Superior temporal gyrus (tissue), 1 donor: ENCODE data around the gene TRHDE.

Experiments used
- DNase-seq: peaks from one replicate; pipeline ENCODE4 v3.0.0-alpha.2; 2016; ENCODE audit errors: extremely low spot score

The TRHDE gene

DNA sequence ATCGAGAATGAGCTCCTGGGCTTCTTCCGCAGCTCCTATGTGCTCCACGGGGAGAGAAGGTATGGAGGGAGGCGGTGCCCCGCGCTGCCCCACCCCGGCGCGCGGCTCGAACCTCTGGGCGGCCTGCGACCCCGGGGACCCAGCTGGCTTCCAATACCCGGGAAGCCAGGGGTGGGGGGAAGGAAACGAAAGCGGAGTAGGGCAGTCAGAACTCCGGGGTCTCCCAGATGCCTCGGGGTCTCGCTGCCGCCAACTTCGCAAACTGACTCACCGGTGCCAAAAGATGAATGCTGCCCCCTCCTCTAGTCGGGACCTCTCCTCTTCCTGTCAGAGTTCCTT, 1.3 kb downstream of the TRHDE start:
- DNase-seq = no peak

DNA sequence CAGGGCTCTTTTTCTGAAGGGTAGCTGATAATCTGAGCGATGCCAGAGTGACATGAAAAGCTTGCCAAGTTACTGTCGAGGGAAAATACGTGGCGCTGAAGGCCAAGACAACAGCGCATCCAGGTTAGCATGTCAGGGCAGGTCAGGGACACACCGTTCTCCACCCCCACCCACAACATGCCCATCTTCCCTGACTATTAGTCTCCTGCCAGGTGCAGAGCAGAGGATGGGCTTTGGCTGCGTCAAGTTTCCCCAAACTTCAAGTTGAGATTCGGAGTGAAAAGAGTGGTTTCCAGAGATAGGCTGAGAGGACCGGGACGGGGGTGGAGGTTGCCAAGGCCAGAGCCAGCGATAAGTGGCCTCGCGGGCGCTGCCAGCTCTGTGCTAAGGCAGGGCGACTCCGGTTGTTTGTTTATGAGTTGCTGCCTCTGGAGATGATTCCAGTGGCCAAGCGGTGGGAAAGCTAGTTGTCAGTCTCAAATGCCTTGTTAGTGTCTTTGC, 1.7 kb downstream of the TRHDE start:
- DNase-seq = no peak

DNA sequence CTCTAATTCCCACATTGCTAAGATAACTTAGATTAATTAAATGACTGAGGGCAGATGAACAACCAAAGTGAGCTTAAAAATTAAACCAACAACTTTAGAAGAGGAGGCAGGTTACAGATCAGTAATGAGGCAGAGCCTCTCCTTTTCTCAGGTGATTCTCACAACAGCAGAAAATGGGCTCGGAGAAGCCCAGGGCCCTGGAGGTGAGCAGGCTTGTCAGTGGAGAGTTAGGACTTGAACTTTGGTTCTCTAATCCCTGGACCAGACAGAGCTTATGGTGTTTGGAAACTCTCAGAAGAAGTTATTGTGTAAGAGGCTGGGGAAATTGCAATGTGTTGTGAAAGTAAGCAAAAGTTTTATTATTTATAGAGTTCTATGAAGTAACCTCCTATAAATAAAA, 2.8 kb downstream of the TRHDE start:
- no peak for DNase-seq

DNA sequence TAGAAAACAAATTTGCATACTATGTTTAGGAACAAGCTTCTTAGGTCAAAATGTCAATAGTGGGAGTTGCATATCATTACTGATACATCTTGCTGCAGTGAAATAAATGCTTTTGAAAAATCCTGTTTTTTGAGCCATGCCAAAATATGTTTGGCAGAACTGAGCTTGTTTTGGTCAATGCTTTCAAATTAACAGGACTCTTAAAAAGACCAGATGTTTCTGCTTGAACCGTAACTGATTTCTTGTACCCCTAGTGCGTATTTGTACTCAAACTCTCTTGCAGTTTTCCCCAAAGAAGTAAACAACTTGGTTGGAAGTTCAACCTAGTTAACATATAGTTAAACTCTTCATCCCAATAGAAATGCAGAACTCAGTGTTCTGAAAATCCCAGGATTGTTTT, 3.4 kb downstream of the TRHDE start:
- DNase-seq = no peak

DNA sequence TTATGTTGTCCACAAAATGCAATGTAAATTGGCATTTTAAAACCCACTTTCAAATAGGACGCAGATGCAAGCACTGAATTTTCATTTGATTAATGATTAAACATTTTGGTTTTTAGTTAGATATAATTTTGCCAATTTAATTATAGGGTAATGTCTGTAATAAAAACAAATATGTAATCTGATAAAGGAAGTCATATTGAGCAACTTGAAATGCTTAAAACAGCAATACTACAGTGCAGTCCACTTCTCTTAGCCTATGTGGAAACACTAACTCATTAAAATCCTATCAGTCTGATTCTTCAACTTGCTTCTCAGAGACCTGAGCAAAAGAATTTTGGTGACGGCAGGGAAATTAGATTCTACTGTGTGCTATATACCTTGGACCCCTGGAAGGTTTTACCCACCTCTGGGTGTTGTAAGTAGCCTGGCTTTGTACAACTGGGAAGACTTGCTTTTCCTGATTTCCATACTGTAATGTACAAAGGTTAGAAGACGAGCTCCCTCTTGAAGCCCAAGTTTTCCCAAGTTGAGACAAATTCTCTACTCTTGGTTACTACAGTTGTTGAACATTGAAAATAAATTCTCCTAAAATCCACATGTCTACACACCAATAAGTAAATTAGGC, 4.1 kb downstream of the TRHDE start:
- DNase-seq = no peak

DNA sequence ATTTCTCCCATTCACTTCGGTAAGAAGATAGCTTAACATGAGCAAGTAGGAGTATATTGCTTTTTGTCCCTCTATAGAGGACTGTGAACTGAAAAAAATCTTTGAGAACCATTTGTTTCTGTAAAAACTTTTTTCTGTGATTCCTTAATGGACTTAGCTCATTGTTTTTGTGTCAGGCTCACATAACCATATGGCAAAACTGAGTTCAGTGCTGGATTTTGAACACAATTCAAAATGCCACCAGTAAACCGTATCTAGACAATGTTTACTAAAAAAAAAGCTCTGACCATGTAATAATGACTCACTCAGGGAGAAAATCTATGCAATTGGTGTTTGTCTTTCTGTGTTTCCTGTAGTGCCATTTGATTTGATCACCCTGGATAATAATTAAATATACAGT, 5.2 kb downstream of the TRHDE start:
- peak; percentile 45 for DNase-seq

DNA sequence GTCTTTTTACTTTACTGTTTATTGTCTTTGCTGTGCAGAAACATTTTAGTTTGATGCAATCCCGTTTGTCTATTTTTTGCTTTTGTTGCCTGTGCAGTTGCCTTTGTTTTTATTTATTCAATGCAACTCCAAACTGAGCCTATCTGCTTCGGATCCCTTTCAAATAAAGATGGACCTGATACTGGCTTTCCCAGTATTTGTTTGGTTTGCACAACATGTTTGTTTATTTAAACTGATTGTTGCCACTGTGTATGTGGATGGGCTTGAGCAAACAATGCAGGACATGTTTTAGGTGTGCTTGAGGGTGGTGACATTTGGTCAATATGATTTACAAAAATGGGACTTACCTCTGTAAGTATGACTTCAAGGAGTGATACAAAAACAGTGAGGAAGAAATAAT, 6.7 kb downstream of the TRHDE start:
- DNase-seq = no peak

DNA sequence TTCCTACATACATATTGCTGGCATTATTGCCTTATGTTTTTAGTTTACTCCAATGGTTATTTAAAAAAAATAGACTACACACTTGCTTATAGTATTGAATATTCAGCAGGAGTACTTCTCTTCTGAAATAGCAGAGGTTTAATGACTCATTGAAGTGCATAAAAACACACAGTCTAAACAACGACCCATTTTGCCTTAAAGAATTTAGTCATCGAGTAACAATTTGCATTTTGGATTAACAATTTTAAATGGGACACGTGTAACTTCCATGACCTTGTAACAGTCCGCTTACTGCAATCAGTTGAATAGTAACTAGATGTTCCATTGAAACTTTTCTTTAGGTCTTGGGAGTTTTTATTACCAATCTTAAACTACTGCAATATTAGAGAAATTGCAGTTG, 9.0 kb downstream of the TRHDE start:
- DNase-seq = no peak

DNA sequence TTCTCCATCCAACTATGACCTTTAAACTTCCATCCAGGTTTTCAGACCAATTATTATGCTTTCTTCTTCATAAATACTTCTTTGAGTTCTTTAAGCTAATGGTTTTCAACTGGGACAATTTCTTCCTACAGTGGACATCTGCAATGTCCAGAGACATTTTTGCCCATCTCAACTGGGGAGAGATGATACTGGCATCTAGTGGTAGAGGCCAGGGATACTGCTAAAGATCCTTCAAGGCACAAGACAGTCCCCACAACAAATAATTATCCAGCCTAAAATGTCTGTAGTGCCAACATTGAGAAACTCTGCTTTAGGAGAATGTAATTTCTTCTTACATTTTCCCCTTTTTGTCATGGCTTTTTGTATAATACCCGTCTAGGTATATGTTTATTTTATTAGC, 10.6 kb downstream of the TRHDE start:
- DNase-seq = peak; percentile 72

DNA sequence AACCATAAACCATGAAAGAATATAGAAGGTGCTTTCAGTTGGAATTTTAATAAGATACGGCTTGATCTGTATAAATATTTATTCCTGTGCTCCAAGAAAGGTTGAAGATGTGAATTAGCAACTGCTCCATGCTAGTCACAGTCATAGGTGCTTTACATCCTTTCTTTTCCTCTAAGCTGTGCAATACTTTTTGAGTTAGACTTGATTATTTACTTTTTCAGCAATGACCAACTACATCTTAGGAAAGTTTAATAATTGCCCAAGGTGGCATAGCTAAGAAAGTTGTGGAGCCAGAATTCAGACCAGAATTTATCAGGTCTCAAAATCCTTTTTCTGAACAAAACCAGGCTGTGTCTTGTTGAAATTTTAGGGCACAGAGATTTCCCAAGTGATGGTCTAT, 13.7 kb downstream of the TRHDE start:
- no peak for DNase-seq

DNA sequence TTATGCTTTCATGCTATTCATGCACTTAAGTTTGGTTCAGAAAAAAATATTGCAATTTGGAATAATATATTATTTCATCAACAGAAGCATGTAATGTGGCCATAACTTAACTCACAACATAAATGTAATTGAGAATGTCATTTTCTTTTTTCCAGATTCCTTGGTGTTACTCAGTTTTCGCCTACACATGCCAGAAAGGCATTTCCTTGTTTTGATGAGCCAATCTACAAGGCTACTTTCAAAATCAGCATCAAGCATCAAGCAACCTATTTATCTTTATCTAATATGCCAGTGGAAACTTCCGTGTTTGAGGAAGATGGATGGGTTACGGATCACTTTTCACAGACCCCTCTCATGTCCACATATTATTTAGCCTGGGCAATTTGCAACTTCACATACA, 14.4 kb downstream of the TRHDE start:
- DNase-seq = no peak

DNA sequence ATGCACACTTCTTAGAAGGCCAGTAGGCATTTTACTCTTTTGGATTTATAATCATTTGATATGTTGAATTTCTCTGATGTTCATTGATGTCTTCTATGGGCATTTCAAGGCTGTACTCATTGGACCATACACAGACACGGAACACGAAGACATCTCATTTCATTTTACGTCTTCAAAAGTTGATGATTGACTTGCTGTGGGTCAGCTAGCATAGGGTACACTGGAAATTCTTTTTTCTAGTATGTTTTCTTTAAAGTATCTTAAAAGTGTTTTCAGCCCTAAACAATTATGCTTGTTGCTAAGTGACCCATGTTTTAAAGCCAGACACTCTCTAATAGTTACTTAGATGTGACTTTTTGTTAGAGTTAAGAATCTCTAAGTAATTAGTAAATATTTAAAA, 16.3 kb downstream of the TRHDE start:
- no peak for DNase-seq

DNA sequence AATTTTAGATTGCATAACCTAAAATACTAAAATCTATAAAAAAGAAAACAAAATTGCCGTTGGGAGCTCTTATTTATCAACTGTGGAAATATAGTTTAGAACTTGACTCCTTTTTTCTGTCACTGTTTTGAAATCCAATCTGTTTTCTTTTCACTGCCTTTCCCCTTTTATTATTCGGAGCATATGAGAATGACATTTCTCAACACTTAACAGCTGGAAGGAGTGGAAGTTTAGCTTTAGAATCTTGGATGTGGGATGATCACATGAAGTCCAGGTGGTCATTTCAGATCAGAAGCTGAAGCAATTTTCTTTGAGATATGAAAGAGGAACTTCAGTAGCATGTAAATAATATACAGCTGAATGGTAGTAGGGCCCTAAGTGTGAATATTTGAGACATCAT, 16.7 kb downstream of the TRHDE start:
- DNase-seq = no peak

DNA sequence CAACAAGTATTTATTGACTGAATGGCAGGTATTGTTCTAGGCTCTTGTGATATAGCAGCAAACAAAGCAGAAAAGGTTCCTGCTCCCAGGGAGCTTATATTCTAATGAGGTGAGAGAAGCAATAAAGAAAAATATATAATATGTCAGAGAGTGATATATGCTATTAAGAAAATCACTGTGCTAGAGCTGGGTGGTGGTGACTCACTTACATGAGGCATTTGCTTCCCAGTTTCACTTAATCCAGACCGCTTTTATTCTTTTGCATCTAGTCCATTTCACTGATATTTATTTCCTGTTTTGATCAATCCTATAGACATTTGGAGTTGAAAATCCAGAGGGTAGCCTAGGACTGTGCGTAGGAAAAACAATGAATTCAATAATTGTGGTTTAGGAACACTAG, 17.5 kb downstream of the TRHDE start:
- no peak for DNase-seq

DNA sequence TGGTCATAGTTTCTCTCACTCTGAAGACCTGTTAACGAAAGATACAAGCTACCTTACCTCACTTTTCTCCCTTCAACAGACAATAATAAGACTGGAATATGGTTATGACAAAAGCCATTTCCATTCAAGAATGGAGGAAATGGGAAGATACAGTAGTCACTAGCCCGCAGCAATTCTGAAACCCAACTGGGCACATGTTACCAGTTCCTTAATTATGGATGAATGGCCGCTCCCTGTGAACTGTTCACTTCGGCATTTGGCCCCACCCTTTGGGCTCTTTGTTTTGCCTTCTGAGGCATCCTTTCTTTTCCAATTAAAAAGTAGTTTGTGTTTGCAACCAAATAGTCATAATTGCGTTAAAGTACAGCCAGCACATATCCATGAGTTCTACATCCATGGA, 19.0 kb downstream of the TRHDE start:
- DNase-seq = no peak

DNA sequence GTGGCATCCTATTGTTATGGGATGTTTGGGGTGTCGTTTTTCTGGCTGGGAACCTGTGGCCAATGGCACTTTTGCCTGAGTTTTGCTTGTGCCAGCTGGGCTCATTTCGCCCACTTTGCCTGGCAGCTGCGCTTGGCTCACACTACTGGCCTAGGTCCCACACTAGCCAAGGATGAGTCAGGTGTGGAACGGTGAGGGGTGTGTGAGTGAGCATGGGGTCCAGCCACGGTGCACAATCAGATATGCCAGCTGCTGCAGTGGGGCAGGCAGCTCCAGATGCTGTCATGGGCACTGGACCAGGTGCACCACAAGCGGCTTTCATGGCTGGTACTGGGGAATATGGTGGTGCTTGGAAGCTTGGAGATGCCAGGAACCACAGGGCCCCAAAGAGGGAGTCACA, 21.5 kb downstream of the TRHDE start:
- DNase-seq = no peak

DNA sequence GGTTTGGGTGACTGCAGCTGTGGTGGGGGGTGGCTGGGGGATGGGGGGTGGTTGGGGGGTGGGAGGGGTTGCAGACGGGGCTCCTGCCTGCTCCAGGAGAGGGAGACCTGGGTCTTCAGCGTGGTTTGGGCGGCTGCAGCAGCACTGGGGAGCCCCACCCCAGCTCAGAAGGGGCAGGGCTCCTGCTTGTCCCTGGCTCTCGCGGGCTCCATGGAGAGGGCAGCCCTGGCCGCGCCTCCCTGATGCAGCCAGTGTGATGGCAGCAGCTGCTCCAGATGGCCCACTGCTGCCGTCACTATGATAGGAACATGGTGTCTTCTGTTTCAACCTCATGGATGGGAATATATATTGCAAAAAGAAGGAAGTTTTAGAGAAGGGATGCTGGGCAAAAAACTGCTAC, 22.9 kb downstream of the TRHDE start:
- no peak for DNase-seq

DNA sequence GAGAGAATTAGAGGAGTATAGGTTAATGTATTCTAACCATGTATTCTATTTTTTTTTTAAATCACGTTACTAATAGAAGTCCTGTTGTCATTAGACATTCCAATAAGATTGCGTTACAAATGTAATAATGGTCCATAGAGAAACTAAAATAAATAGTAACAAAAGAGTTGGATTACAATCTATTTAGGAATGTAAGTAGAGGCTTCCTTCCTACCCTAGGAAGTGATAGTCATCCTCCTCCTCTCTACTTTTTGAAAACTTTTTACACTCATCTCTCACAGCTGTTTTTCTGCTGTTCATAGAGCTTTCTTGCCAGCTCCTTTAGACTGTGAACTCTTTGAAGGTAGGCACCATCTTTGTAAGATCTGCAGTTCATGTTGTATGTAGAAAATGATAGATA, 23.6 kb downstream of the TRHDE start:
- DNase-seq = no peak

DNA sequence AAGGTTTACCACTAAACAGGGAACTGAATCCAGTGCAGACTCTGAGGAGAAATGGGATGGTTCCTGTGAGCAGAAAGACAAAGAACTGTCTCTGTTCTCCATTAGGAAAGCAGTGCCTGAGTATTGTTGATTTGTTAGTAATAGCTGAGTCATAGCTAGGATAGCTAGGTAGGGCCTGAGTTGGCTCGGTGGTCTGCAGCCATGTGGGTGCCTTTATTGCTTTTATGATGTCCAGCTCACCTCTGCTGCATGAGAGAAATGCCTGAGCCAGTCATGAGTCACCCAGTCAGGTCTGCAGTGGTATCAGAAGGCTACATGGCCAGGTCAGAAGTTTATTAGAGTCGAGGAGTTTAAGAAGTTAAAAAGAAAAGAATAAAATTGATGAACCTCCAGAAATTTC, 24.2 kb downstream of the TRHDE start:
- no peak for DNase-seq

DNA sequence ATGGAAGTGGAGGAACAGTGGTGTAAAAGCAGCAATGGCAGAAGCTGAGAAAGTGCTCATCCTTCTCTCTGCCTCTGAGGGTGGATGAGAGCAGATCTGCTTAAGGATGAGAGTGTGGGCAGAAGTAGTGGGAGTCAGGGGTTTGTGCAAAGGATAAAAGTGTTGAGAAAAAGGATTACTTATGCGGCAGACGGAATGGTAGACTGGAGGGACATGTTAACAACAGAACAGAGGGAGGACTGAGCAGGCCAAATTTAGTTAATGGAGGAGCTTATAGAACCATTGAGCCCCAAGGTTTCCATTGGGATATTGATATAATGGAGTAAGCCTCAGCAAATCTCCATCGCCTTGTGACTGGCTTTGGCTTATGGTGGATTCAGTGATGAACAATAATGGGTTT, 25.5 kb downstream of the TRHDE start:
- no peak for DNase-seq

DNA sequence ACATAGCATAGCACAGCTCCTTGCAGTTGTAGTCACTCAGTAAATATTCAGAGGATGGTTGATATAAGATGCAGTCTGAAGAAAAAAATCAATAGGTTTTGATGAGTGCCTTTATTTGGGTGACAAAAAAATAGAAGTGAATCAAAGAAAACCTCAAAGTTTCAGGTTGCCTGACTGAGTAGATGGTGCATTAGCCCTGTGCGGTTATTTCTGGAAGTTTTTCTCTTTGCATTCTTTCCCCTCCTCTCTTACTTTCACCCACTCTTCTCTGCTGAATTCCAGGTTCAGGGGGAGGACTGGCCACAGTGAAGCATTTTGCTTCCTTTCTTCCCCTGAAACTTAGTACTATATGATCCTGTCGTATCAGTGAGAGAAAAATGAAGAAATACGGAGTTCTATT, 28.6 kb downstream of the TRHDE start:
- no peak for DNase-seq

DNA sequence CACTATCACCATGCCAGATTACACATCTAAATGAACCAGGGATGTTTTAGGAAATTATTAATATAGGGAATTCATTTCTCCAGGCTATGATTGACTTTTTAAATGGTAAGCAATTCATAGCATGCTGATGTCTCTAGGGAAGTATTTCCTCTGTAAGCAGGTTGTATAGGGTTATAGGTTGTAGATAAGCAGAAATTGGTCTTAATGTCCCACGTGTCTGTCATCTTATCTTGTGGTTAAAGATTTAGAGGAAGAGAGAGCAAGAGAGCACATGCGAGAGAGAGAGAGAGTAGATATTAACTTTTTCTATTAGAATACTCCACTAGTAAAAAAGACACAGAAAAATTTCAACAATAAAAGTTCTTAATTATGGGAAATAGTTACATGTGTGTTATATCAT, 32.6 kb downstream of the TRHDE start:
- no peak for DNase-seq

DNA sequence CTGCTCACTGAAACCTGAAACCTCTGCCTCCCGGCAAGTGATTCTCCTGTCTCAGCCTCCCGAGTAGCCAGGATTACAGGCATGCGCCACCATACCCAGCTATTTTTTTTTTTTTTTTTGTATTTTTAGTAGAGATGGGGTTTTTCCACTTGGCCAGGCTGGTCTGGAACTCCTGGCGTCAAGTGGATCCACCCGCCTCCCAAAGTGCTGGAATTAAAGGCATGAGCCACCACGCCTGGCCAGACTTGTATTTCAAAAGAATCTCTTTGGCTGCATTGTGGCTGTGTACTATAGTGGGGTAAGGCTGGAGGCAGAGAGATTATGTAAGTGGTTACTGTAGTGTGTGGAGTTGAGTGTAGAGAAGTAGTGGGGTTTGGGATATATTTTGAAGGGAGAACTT, 35.1 kb downstream of the TRHDE start:
- no peak for DNase-seq

DNA sequence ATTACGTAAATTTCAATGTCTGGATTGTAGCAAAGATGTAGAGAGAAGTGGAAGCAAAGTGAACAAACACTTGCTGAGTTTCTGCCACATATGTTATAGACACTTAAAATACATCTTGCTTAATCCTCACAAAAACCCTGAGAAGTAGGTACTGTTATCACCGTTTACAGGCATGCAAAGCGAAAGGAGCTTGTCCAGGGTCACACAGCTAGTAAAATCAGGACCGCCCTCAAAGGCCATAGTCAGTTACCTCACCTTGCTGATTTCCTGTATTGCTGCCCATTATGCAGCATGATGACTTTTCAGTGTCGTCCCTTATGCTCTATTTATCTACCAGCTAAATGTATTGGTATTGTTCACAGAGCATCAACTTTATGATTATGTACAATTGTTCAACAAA, 39.8 kb downstream of the TRHDE start:
- DNase-seq = no peak

DNA sequence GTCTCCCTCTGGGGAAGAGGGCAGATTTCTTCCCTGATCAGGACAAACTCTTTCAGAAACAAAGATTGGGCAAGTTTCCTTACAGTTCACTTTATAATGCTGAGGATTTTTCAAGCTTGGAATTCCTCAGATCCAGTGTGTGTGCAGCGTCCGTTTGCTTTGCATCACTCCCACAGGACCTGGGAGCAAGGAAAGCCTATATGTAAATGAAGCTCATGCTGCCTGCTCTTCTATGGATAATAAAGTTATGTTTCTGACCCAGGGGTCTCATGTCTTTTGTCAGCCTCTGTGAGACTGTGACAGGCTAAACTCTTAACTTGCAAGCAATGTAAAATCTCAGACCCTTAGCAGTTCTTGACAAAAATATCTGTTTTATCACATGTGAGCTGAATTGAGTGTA, 41.6 kb downstream of the TRHDE start:
- no peak for DNase-seq
